Measurements from ENCODE around the gene P2RY11. TPM values are rescaled to one million over a fixed set of nuclear protein-coding genes. Genes with fewer than 3 reads are reported as not detected.

The P2RY11 gene
- total RNA-seq, 1 experiment from 2014 or later = 43.8 TPM

DNA sequence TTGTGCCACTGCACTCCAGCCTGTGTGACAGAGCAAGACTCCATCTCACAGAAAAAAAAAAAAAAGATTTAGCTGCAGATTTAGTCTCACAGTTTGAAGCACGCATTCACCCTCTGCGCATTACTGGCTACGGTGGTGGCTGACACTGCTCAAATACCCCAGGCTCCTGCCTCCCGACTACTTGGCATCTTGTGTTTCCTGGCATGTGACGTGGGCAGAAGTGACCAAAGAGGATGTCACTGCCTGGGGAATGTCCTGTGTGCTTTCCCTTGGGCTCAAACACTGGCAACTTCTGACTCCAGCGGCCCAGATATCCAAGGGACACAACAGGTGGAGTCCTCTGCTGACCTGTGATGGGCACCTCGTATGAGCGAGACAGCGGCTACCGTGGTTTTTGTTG lies 32.9 kb downstream of the P2RY11 start:
- no peaks in the 10 kb centered on the region for H3K27me3 ChIP-seq (ENCODE audit: insufficient read depth, low read length)
- ChIA-PET RAD21 (ENCODE audit: low non-redundant PET in 1 of 2, low total read pairs in 2 of 2, uncharacterized antibody in 2 of 2, unreplicated experiment in 2 of 2) (no interaction called here), CTCF (no interaction called here), POLR2A (no interaction called here)
- H3K4me2 ChIP-seq (ENCODE audit: low read length) = no peak overlapping the region
- no TSS peak for BruUV-seq (replicated peaks)
- H3K36me3 ChIP-seq (ENCODE audit: control insufficient read depth in 1 of 2, insufficient read depth in 2 of 2, low read length in 2 of 2) = peaks cover 62 to 73% of the 10 kb centered on the region in 2 experiments
- H3K27ac ChIP-seq (ENCODE audit: low read depth, low read length) = no peak overlapping the region
- H3K9me3 ChIP-seq (ENCODE audit: control insufficient read depth in 1 of 2, insufficient read depth in 1 of 2, low read depth in 1 of 2, low read length in 2 of 2) = no peaks in the 10 kb centered on the region
- no peaks in the 10 kb centered on the region for H3K9me2 ChIP-seq (ENCODE audit: insufficient read depth)
- no peak for ATAC-seq
- H2AFZ ChIP-seq (ENCODE audit: low read depth, low read length, poor library complexity, severe bottlenecking) = no peak overlapping the region
- no peaks in the 10 kb centered on the region for H4K20me1 ChIP-seq (ENCODE audit: insufficient read depth)
- H3K9ac ChIP-seq (ENCODE audit: low read length) = no peak overlapping the region
- no peak for DNase-seq (ENCODE audit: low read depth, low spot score)
- no peaks in the 10 kb centered on the region for H3K4me1 ChIP-seq (ENCODE audit: control insufficient read depth in 1 of 2, insufficient read depth in 2 of 2, low read length in 2 of 2)
- H3K79me2 ChIP-seq (ENCODE audit: insufficient read depth, low read length) = peaks cover 11% of the 10 kb centered on the region; the same call in 1 of the 2 replicates
- intact Hi-C loops (cut with micrococcal nuclease) = no loop called here
- no peak for TF ChIP-seq JUND (IDR thresholded peaks at IDR 0.05)
- no peak for TF ChIP-seq ZNF274 (IDR thresholded peaks at IDR 0.05; ENCODE audit: low read depth, low read length)
- TF ChIP-seq YY1 (IDR thresholded peaks at IDR 0.05; ENCODE audit: extremely low read depth, insufficient replicate concordance, low read depth, low read length) = no peak
- no peak for TF ChIP-seq ELF1 (IDR thresholded peaks at IDR 0.05; ENCODE audit: borderline replicate concordance, low read depth)
- TF ChIP-seq FOSL1 (IDR thresholded peaks at IDR 0.05; ENCODE audit: low read depth) = no peak
- TF ChIP-seq EZH2 (IDR thresholded peaks at IDR 0.05) = no peak
- no peak for TF ChIP-seq ZFX (IDR thresholded peaks at IDR 0.05)
- no peak overlapping the region for H3K4me3 ChIP-seq (replicated peaks in 1 of 2; ENCODE audit: low read depth in 1 of 2, low read length in 2 of 2)

DNA sequence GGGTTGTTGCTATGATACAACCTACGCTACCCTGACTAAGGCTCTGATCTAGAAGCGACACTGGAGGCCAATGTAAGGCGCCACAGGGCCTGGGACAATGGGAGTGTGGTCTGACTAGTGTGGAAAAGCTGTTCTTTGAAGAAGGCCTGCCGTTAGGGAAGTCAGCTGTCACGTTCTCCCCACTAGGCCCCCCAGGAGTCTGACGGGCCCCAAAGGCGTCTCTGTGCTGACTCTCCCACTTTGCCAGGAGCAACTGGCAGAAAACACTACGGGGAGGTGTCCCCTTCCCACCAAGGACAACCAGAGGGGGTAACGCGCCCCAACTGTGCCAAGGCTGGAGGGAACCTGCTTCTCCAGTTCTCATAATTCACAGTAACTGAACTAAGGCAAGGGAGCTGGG lies 33.5 kb downstream of the P2RY11 start:
- BruUV-seq (replicated peaks) = no TSS peak
- H3K36me3 ChIP-seq (ENCODE audit: control insufficient read depth in 1 of 2, insufficient read depth in 2 of 2, low read length in 2 of 2) = peaks cover 61 to 73% of the 10 kb centered on the region in 2 experiments
- no peak for ATAC-seq
- TF ChIP-seq ZNF274 (IDR thresholded peaks at IDR 0.05; ENCODE audit: low read depth, low read length) (no peak), YY1 (IDR thresholded peaks at IDR 0.05; ENCODE audit: extremely low read depth, insufficient replicate concordance, low read depth, low read length) (no peak), SIN3A (IDR thresholded peaks at IDR 0.05; ENCODE audit: low read depth) (no peak), POLR2AphosphoS5 (IDR thresholded peaks at IDR 0.05; ENCODE audit: low read depth, low read length) (no peak), EGR1 (IDR thresholded peaks at IDR 0.05; ENCODE audit: low read depth) (no peak), EZH2phosphoT487 (IDR thresholded peaks at IDR 0.05; ENCODE audit: borderline replicate concordance) (no peak), SRF (IDR thresholded peaks at IDR 0.05; ENCODE audit: low read depth) (no peak)
- TF ChIP-seq, protein P1, sequence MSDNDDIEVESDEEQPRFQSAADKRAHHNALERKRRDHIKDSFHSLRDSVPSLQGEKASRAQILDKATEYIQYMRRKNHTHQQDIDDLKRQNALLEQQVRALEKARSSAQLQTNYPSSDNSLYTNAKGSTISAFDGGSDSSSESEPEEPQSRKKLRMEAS (IDR thresholded peaks at IDR 0.05) = no peak
- TF ChIP-seq, protein P2, sequence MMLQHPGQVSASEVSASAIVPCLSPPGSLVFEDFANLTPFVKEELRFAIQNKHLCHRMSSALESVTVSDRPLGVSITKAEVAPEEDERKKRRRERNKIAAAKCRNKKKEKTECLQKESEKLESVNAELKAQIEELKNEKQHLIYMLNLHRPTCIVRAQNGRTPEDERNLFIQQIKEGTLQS (IDR thresholded peaks at IDR 0.05) = no peak
- TF ChIP-seq, protein P3, sequence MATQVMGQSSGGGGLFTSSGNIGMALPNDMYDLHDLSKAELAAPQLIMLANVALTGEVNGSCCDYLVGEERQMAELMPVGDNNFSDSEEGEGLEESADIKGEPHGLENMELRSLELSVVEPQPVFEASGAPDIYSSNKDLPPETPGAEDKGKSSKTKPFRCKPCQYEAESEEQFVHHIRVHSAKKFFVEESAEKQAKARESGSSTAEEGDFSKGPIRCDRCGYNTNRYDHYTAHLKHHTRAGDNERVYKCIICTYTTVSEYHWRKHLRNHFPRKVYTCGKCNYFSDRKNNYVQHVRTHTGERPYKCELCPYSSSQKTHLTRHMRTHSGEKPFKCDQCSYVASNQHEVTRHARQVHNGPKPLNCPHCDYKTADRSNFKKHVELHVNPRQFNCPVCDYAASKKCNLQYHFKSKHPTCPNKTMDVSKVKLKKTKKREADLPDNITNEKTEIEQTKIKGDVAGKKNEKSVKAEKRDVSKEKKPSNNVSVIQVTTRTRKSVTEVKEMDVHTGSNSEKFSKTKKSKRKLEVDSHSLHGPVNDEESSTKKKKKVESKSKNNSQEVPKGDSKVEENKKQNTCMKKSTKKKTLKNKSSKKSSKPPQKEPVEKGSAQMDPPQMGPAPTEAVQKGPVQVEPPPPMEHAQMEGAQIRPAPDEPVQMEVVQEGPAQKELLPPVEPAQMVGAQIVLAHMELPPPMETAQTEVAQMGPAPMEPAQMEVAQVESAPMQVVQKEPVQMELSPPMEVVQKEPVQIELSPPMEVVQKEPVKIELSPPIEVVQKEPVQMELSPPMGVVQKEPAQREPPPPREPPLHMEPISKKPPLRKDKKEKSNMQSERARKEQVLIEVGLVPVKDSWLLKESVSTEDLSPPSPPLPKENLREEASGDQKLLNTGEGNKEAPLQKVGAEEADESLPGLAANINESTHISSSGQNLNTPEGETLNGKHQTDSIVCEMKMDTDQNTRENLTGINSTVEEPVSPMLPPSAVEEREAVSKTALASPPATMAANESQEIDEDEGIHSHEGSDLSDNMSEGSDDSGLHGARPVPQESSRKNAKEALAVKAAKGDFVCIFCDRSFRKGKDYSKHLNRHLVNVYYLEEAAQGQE (IDR thresholded peaks at IDR 0.05; ENCODE audit: low read depth) = no peak
- TF ChIP-seq, protein P4, sequence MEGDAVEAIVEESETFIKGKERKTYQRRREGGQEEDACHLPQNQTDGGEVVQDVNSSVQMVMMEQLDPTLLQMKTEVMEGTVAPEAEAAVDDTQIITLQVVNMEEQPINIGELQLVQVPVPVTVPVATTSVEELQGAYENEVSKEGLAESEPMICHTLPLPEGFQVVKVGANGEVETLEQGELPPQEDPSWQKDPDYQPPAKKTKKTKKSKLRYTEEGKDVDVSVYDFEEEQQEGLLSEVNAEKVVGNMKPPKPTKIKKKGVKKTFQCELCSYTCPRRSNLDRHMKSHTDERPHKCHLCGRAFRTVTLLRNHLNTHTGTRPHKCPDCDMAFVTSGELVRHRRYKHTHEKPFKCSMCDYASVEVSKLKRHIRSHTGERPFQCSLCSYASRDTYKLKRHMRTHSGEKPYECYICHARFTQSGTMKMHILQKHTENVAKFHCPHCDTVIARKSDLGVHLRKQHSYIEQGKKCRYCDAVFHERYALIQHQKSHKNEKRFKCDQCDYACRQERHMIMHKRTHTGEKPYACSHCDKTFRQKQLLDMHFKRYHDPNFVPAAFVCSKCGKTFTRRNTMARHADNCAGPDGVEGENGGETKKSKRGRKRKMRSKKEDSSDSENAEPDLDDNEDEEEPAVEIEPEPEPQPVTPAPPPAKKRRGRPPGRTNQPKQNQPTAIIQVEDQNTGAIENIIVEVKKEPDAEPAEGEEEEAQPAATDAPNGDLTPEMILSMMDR (IDR thresholded peaks at IDR 0.05 in 2 of 3, conservative IDR thresholded peaks at IDR 0.05 in 1 of 3; ENCODE audit: borderline replicate concordance in 1 of 3, insufficient read depth in 1 of 3, low read depth in 2 of 3, low read length in 2 of 3) = no peak

More for the DNA sequence above, 33.5 kb downstream of the P2RY11 start:
- no peak for DNase-seq (ENCODE audit: low read depth, low spot score)
- POLR2A ChIA-PET = no interaction called here
- no peak overlapping the region for H2AFZ ChIP-seq (ENCODE audit: low read depth, low read length, poor library complexity, severe bottlenecking)
- no peak overlapping the region for H3K27ac ChIP-seq (ENCODE audit: low read depth, low read length)
- no peaks in the 10 kb centered on the region for H3K9me2 ChIP-seq (ENCODE audit: insufficient read depth)
- no peaks in the 10 kb centered on the region for H4K20me1 ChIP-seq (ENCODE audit: insufficient read depth)
- intact Hi-C loops (cut with micrococcal nuclease) = no loop called here
- RAD21 ChIA-PET (ENCODE audit: low non-redundant PET in 1 of 2, low total read pairs in 2 of 2, uncharacterized antibody in 2 of 2, unreplicated experiment in 2 of 2) = no interaction called here
- H3K79me2 ChIP-seq (ENCODE audit: insufficient read depth, low read length) = peaks cover 16% of the 10 kb centered on the region; the same call in 1 of the 2 replicates
- no peak overlapping the region for H3K4me2 ChIP-seq (ENCODE audit: low read length)
- no peak overlapping the region for H3K4me3 ChIP-seq (replicated peaks in 1 of 2; ENCODE audit: low read depth in 1 of 2, low read length in 2 of 2)
- H3K4me1 ChIP-seq (ENCODE audit: control insufficient read depth in 1 of 2, insufficient read depth in 2 of 2, low read length in 2 of 2) = no peaks in the 10 kb centered on the region
- no peaks in the 10 kb centered on the region for H3K9me3 ChIP-seq (ENCODE audit: control insufficient read depth in 1 of 2, insufficient read depth in 1 of 2, low read depth in 1 of 2, low read length in 2 of 2)
- no peak overlapping the region for H3K9ac ChIP-seq (ENCODE audit: low read length)
- no peaks in the 10 kb centered on the region for H3K27me3 ChIP-seq (ENCODE audit: insufficient read depth, low read length)
- CTCF ChIA-PET = no interaction called here
